Breast epithelium (tissue), 3 donors: ENCODE measurements around the gene MAD2L2.

Experiments used
- CTCF ChIP-seq, 3 donors: fragments of 450-650 bp; IDR thresholded peaks; one replicate each; pipeline ENCODE4 v1.5.1; 2016 to 2017; ENCODE audit warnings: antibody characterized with exemption in 3 of 3, mild to moderate bottlenecking in 3 of 3, moderate library complexity in 3 of 3
- POLR2AphosphoS5 ChIP-seq, 3 donors: sonication (generic); formaldehyde crosslinking; IDR thresholded peaks; one replicate each; pipeline ENCODE4 v1.6.1; 2017; ENCODE audit warnings: antibody characterized with exemption in 3 of 3

DNA sequence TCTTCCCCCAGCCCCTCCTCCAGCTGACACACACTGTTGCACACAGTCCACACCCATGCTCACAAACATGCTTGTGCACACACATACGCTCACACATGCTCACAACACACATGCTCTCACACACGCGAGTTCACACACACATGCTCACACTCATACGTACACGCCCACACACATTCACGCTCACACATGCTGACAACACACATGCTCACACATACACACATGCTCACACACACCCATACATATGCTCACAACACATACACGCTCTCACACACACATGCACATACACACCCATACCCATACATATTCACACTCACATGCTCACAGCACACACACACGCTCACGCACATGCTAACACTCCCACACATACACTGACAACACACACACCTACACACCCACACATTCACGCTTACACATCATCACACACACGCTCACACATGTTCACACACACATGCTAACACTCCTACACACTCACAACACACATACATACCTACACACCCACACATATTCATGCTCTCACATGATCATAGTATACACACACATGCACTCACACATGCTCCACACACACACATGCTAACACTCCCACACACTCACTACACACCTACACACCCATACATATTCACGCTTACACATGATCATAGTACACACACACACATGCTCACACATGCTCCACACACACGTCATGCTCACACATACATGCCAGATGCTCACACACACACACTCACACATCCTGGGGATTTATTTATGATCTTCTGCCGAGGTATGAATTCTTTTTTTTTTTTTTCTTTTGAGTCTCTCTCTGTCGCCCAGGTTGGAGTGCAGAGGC, 21.2 kb upstream of the MAD2L2 start:
- TF ChIP-seq CTCF (IDR thresholded peaks at IDR 0.05) (no peak), POLR2AphosphoS5 (IDR thresholded peaks at IDR 0.05) (no peak)
